ENCODE data around the gene CDH24.

DNA sequence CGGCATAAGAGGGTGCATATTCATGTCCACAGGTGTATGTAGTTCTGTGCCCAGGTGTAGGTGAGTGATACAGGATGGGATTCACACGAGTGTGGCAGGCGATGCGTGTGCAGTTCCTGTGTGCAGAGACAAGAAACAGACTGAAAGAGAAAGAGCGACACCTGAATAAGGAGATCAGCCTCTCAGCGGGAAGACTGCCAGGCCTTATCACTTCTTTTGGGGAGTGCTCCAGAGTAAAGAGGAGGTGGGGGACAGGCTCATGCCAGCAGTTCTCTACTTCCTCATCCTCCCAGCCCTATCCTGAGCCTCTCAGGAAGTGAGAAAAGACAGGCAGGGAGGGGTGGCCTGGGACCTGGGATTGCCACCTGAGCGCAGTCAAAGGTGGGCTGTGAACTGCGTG, 12.5 kb downstream of the CDH24 start:
- TF ChIP-seq POLR2A (IDR thresholded peaks at IDR 0.05), result no peak
- TF ChIP-seq, protein P1, sequence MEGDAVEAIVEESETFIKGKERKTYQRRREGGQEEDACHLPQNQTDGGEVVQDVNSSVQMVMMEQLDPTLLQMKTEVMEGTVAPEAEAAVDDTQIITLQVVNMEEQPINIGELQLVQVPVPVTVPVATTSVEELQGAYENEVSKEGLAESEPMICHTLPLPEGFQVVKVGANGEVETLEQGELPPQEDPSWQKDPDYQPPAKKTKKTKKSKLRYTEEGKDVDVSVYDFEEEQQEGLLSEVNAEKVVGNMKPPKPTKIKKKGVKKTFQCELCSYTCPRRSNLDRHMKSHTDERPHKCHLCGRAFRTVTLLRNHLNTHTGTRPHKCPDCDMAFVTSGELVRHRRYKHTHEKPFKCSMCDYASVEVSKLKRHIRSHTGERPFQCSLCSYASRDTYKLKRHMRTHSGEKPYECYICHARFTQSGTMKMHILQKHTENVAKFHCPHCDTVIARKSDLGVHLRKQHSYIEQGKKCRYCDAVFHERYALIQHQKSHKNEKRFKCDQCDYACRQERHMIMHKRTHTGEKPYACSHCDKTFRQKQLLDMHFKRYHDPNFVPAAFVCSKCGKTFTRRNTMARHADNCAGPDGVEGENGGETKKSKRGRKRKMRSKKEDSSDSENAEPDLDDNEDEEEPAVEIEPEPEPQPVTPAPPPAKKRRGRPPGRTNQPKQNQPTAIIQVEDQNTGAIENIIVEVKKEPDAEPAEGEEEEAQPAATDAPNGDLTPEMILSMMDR (IDR thresholded peaks at IDR 0.05), result no peak

Measured in stomach (tissue), 4 donors.